ENCODE measurements around the gene PTPRK.

DNA sequence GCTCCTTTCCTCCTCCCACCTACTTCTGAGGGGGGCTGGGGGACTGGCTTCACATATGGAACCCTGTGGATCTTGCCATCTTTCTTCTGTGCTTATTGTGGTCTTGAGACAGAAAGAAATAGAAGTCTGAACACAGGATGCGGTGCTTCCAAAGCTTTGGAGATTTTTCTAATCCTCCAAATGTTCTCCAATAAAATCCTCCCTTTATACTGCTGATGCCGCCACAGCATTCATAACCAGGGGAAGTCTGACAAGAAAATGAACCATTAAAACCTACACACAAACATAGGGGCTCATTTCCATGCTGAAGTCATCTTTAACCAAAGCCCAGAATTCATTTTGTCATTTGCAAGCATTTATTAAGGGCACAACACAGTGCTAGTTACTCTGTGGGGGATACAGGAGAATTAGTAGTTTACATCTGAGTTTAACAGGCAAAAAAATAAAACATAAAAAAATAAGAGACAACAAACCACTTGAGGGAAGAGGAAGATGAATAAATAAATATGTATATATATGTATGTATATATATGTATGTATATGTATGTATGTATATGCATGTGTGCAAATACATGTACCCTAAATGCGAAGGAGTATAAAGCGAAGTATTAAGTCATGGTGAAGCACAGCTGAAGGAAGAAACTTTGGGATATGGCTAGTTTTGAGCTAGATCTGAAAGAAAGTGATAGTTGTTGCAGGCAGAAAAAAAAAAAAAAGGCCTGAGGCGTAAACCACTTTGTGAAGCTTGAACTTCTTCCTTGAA, 5.9 kb upstream of the PTPRK start:
- no peak for TF ChIP-seq CTCF (IDR thresholded peaks at IDR 0.05)
- TF ChIP-seq POLR2AphosphoS5 (IDR thresholded peaks at IDR 0.05), result no peak
- TF ChIP-seq POLR2A (IDR thresholded peaks at IDR 0.05), result no peak

Data from transverse colon (tissue), 4 donors.